GM19452 (cell line): Measurements from ENCODE around the gene MAD1L1.
"Not testable (repeated sequence)": the region's sequence is repeated elsewhere in the genome, so short reads cannot be mapped to it uniquely, and the experiment has no call there.

Experiments
- ATAC-seq: cut with Tn5 transposase; IDR thresholded peaks from one replicate; pipeline ENCODE4 v1.9.1; 2021; ENCODE audit not compliant: unreplicated experiment

The MAD1L1 gene

DNA sequence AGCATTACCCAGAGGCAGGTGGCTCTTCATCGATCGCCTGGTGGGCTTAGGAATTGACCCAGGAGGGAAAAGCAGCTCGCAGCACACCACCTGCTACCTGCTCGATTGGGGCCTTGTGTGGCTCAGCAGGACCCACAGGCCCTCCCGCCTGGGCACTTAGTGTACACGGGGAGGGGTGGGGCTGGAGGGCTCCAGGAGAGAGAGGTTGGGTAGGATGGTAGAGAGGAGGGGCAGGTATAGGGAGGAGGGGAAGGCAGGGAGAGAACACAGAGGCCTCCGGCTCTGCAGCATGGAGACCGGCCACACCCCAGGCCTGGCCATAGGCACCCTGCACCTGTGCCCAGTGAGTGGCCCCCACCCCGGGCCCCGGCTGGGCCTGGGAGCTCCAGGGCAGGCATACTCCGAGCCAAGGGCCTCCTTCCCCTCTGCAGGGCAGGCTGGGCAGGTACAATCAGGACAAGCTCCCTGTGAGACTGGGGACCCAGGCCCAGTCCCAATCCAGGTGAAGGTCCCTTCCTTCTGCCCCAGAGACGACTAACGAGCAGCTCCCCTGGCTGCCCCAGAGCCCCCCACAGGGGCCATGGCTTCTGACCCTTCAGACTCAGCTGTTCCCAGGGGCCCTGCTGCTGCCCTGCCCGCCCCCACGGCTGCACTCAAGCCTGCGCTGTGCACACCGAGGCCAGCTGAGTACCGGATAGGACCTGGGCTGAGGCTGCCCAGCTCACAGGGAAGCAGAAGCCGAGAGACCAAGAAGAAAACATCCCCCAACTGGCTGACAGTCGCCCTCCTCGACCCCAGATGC lies 358.0 kb downstream of the MAD1L1 start:
- ATAC-seq = not testable (repeated sequence)

DNA sequence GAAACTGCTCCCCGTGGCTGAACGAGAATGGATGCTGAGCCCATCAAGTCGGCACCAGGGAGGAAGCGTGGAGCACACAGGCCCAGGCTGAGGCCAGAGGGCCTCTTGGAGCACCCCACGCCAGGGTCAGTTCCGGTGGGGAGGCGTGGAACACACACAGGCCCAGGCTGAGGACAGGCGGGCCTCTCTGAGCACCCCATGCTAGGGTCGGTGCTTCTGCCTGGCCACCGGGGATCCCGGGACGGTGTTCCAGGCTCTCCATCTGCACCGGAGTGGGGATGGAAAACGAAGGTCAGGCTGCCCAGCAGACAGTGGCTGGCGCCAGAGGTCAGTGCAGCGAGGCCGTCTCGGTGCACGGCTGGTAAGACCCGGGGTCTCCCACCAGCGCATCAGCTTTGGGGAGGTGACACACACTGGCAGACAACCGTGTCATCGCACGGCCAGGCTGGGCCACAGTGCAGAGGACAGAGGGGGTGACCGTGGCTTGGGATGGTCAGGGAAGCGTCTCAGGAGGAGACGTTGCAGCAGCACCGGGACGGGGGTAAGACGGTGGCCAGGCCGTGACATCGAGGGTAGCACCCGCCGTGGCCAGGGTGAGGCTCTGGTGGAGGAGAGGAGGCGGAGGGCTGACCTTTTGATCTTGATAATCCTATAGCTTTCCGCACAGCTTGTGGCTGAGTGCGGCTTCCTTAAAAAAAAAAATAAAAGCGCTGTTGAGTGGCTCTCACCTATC lies 358.7 kb downstream of the MAD1L1 start:
- no peak for ATAC-seq

DNA sequence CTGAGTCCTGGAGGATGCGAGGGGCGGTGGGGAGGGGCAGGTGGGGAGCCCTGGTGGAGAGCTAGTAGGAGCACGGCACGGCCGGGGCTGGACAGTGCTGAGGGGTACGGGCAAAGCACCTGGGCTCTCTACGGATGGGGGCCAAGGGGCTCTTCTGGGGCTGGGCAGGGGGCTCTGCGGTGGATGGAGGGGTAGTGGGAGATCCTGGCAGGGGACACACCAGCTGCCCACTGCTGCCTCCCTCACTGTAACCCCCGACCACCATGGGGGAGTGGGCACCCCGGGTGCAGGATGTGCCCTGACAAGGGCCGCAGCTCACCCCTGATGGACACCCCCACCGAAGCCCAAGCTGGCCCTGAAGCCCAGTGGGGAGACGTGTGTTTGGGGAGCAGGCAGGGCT lies 359.3 kb downstream of the MAD1L1 start:
- ATAC-seq = no peak

DNA sequence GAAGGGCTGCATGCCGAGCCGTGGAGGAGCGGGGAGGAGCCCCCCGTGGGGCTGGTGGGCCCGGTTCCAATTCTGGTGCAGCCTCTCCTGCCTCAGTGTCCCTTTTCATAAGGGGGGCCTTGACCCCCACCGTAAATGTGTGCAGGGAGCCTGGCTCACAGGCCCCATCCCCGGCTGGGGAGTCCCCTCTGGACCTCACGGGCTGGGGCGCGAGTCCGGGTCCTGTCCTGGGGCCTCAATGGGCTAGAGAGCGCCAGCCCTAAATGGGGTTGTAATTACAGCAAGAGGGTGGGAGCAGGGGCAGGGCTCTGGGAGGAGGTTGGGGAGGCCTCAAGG lies 359.7 kb downstream of the MAD1L1 start:
- no peak for ATAC-seq

DNA sequence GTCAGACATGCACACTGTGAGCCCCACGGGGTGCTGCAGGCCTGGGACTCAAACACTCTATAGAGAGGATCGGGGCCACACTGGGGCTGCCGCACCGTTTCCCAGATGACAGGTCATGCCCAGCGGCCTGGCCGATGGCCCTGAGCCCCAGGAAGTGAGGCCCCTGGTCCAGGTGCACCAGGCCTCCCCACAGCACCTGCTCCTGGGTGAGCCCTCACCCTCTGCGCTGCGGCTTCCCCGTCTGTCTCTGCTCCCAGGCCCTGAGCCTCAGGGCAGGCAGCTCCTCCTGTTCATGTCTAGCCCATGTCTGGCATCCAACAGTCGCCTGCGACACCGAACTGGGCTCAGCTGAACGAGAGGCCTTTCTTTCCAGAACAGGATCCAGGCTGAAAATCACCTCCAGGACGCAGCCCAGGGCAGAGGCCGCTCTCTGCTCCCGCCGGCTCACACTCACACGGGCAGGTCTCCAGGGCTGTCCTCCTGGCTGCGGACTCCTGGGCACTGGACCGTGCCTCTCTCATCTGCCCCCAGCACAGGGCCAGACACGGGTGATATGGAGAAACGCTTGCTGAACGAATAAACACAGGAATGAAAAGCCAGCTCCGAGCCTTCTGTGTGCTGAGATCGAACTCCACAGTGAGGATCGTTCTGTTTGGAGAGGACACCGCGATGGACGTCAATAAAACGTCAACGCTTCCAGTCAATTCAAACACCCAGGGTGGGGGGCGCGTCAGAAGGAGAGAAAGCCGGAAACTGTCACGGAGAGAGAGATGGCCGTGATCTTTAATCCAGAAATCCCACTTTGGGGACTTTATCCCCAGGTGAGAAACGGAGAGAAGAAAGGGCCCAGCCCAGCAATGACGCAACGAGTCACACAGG lies 360.3 kb downstream of the MAD1L1 start:
- ATAC-seq = no peak

DNA sequence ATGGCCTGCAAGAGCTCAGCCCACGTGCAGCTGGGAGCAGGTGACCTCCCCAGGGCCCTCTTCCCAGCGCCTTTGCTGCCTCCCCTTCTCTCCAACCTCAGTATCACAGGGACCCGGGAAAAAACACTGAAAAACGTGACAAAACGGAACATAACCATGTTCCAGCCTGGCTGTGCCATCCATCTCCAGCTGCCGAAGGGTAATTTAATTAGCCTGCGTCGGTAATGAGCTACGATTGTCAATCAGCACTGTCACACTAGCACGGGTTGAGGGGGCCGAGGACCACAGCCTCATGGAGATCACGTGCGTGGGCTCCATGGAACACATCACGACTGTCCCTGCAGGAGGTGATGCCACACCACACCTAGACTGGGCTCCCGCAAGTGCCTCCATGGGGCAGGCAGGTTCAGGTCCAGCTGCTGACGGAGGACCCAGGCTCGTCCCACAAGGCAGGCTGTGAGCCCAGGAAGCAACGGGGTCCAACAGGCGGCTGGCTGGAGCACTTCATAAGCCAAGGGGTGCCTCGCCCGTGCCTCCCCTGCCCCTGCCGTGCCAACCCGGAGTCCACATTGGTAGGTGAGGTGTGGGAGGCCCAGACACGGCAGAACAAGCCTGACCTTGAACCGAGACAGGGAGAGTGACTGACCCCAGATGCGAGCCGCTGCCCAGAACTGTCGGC lies 363.2 kb downstream of the MAD1L1 start:
- ATAC-seq = no peak

DNA sequence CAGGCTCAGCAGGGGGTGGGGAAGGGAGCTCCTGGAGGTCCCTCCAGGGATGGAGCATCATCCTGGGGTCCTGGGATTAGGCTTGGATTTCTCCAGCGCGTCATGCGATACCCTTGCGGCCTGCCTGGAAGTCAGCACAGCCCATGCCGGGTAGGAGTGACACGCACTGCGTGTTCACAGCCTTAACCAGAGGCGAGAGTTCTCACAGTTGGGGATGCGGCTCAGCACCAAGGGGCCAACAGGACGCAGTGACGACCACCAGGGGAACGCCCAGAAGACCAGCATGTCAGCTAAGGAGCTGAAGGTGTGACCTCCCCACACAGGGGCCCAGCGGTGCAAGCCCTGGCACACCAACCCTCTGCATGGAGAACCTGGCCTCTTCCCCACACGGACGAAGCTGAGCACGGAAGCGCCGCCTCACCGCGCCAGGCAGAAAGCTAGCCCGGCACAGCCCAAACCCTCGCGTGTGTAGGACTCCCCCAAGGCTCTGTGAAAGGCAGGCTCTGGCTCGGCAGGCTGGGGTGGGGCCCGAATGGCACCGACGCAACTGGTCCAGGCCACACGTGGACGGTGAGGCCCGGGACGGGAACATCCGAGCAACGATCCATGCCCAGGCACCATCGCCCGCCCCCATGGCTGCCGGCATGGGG lies 364.1 kb downstream of the MAD1L1 start:
- no peak for ATAC-seq

DNA sequence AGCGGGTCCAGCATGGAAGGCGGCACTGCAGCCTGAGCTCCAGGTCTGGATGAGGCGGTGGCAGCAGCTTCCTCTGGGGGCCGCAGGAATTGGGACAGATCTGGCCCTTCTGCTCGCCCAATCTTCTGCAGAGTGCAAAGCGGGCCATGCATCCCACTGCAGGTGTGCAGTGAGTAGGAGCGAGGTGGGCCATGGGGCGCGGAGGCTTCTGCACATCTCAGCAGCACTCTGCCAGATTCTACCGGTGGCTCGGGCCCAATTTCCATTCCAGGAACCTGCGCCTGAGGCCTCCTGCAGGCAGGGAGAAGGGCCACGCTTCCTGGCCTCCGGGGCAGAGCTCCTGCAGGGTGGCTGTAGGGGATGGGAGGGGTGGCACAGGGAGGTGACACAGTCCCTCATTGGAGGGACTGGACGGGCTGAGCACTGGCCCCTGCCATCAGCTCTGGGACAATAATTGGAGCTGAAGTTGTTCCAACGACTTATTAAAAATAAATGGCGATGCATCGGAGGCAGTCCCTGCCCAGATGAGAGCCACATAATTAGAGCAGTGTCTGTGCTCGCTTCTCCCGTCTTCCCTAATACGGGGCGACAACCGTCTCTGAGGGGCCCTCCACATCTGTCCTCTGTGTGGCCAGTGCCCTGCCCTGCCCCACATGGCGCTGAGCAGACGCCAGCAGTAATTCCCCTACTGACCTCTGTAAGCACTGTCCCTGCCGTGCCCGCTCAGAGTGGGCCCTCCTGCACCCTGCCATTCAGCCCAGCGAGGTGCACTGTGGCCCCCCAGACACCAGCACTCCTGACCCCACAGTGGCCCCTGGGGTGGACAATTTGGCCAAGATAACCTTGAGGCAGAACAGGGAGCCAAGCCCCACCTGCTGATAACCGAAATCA lies 365.1 kb downstream of the MAD1L1 start:
- ATAC-seq = no peak

DNA sequence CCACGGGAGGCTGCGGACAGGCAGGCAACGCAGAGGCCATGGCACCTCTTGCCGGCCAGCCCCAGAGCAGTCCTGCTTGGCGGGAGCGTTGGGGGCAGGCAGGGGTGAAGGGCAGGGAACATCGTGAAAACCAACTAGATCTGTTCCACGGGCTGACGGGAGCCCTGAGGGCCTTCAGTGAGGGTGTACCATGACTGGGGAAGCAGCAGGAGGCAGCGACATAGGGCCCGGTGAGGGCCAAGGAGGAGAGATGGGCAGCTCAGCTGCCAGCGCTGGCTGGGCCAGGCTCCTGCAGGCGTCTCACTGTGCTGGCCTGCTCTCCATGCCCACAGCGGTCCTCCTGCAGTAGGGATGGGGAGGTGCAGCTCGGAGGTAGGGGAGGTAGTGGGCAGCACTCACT lies 366.1 kb downstream of the MAD1L1 start:
- ATAC-seq = no peak

DNA sequence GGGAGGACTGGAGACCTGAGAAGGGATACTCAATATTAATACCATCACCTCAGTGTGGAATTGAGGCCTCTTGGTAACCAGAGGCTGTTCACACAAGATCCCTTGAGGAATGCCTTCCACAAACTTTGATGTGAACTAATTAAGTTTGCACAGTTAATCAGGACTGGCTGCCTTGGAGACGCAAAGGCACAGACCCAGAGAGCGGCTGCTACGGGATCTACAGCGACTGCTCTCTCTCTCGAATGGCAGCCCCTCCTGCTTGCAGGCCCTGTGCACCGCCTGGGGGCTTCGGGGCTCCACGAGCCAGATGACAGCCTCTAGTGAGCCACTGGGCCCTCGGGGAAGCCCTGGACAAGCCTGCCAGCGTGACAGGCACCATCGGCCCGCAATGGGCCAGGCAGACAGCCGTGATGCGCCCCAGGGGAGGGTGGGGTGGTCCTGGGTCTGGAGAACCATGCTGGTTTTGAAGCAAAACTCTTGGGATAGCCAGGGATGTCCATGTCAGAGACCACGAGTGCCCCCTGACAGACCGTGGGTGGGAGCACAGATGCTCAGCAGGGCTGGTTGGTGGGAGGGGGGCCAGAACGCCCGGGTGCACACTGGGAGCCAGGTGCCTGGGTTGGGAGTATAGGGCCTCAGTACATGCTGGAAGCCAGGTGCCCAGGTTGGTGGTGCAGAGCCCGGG lies 367.0 kb downstream of the MAD1L1 start:
- ATAC-seq = no peak

DNA sequence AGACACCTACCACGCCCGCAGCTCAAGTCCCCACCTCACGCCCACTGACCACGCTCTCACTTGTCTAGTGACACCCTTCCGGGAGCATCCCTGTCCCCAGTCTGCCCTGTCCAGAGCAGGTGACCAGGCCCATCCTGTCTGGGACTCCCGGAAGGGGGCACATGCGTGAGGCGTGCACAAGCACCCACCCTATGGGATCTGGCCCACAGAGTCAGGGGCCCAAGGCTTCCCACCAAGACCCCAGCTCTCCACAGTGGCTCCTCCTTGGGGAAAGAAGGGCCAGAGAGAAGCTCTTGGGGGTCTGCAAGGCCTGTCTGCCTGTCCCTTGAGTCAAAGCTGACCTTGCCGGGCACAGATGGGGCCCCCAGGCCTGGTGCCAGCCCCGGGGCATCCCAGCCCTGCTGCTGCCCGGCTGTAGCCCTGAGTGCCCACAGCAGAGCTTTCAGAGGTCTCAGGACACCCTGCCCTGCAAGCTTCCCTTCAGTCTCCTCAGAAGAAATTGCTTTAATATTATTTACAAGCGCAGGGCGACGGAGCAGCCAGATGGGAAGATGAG lies 367.7 kb downstream of the MAD1L1 start:
- ATAC-seq = no peak

DNA sequence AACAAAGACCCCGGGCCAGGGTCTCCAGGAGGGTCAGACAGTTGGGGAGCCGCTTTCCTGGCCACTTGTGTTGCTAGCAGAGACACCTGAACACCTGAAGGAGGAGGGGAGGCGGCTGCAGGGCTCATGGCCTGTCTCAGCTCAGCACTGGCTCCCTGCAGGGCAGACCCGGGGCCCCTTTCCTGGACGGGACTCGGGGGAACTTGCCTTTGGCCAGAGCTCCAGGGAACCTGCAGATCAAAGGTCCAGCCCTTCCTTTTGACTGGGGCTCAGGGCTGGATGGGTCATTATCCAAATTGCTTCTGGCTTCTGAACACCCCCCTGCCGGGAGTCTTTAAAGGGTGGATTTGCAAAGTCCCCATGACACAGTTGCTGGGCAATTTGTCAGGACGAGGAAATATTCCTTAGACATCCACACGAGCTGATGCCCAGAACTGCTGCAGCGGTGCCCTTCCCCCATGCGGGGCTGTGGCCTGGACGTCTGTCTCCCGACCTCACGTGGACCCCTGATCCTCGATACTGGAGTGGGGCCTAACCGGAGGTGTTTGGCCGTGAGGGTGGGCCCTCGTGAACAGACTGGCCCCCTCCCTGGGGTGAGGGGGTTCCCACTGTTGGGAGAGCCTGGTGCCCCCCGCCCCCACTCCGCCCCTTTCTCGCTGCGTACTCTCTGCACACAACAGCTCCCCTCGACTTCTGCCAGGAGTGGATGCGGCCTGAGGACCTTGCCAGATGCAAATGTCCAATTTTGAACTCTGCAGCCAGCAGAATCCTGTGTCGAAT lies 368.4 kb downstream of the MAD1L1 start:
- no peak for ATAC-seq

DNA sequence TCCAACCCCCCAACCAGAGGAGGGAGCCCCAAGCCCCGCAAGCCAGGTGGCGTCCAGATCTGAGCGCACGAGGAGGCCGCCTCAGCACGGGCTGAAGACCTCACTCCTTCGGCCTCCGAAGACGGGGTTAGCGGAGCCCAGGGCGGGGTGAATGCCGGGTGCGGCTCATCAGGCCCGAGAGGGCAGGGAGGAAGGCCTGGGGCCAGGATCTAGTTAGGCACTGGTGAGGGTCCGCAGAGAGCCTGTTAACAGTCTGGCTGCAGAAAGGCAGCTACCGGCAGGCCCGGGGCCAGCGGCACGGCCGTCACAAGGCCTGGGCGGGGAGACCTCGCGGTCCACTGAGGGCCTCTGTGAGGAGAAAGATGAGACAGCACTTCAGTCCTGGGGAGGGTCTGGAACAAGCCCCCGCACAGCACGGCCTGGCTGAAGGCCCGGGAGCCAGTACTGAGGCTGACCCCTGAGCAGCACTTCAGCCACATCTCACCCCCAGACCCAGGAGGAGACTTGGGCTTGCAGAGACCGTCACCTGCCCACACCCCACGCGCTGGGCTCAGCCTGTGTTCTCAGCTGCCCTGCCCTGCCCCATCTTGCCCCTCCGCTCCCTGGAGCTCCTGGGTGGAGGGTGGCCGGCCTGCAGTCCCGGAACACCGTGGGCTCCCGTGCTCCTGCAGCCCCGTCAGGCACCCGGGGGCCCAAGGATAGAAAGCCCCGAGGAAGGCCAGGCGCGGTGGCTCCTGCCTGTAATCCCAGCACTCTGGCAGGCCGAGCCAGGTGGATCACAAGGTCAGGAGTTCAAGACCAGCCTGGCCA lies 369.4 kb downstream of the MAD1L1 start:
- no peak for ATAC-seq

DNA sequence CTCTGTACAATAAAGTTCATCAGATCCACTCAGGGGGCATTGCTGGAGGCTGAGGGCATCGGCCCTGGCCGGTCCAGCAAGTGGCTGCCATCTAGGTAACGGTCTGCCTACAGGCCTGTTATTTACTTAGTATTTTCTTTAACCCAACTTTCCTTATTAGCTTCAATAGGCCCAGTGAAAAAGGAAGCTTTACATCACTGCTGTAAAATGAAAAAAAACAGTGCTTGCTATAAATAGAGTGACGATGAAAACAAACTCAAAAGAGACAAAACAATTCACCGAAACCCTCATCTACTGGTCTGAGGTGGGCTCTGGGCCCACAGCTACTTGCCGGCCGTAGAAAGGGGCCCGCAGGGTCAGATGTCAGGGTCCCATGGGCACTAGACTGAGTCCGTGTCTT lies 370.2 kb downstream of the MAD1L1 start:
- no peak for ATAC-seq

DNA sequence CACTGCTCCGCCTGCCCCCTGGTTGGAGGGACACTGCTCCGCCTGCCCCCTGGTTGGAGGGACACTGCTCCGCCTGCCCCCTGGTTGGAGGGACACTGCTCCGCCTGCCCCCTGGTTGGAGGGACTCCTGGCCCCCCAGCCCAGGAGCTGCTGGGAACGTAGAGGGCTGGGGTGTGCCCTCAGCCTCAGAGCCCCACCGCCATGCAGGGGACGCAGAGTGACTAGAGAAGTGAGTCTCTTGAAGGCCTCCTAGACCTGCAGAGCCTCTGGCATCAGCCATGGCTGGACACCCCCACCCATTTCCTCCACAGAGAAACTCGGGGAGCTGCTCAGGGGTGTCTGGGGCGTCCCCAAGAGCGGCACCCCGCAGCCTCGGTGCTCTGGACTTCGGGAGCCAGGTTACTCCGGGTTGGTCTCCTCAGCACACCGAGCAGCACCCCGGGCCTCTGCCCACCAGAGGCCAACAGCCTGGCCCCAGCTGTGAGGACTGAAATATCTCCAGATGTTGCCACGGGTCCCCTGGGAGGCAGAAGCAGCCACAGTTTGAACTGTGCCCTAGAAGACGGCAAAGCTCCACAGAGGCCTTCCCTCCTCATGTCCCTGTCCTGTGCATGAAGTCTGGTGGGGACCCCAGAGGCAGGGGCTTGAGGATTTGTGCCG lies 370.8 kb downstream of the MAD1L1 start:
- ATAC-seq = no peak
